Psoas muscle (tissue), 8 donors: Measurements from ENCODE around the gene SETD1B. TPM values are rescaled to one million over a fixed set of nuclear protein-coding genes. Genes with fewer than 3 reads are reported as not detected.
"Not testable (repeated sequence)": the region's sequence is repeated elsewhere in the genome, so short reads cannot be mapped to it uniquely, and the experiment has no call there.

ENCODE experiments used
- ATAC-seq, 4 donors: fragments of 200-7000 bp; cut with Tn5 transposase; one replicate each; pipeline ENCODE4 v1.9.1; 2020; ENCODE audit warnings: moderate library complexity in 3 of 4, mild to moderate bottlenecking in 2 of 4
- DNase-seq, 2 donors: peaks; one replicate each; pipeline ENCODE4 v3.0.0-alpha.2; 2020
- H3K27ac ChIP-seq: fragments of 200-600 bp; one replicate; pipeline ENCODE4 v1.8.0; 2022
- H3K27me3 ChIP-seq, 3 donors: fragments of 200-600 bp in 1 of 3; one replicate each; pipeline versions ENCODE4 v1.6.1 to v1.8.0; 2013 to 2022; ENCODE audit warnings: low read length in 2 of 3, mild to moderate bottlenecking in 2 of 3, moderate library complexity in 1 of 3; ENCODE audit not compliant: insufficient read depth in 3 of 3
- H3K36me3 ChIP-seq, 2 donors: fragments of 200-600 bp in 1 of 2; one replicate each; pipeline versions ENCODE4 v1.6.1 to v1.8.0; 2013 to 2022; ENCODE audit warnings: low read depth in 1 of 2, mild to moderate bottlenecking in 1 of 2, moderate library complexity in 1 of 2; ENCODE audit not compliant: insufficient read depth in 1 of 2
- H3K4me1 ChIP-seq: fragments of 200-600 bp; one replicate; pipeline ENCODE4 v1.8.0; 2022
- H3K4me3 ChIP-seq: fragments of 200-600 bp; one replicate; pipeline ENCODE4 v1.8.0; 2022; ENCODE audit warnings: mild to moderate bottlenecking
- H3K9me3 ChIP-seq: fragments of 200-600 bp; one replicate; pipeline ENCODE4 v1.8.0; 2022
- CTCF ChIP-seq: fragments of 200-600 bp; IDR thresholded peaks from one replicate; pipeline ENCODE4 v1.8.0; 2022; ENCODE audit warnings: antibody characterized with exemption
- WGBS, 3 donors: extraction: QIAGEN DNeasy Blood & Tissue Kit; methylation state at CpG; one replicate each; pipeline versions ENCODE4 v1.1.6 to v1.1.7; 2013; 5-methylcytosine and 5-hydroxymethylcytosine counted together
- intact Hi-C, 2 donors: fragments of 100-400 bp; cut with DNase I; formaldehyde crosslinking; loops; one replicate each; pipeline versions ENCODE4 v1.11.0 to v1.14.2; 2022
- polyA plus RNA-seq, 3 donors: library from polyadenylated mRNA; stranded (reverse); fragments of 200-250 nt; gene quantifications; one replicate each; pipeline ENCODE4 v1.2.3, GENCODE V29; 2013
- total RNA-seq, 4 donors: library from RNA; stranded (reverse); fragmentation: NEBNext Ultra II Directional in 2 of 4; extraction: Animal tissue kit (Norgen Biotek cat#: 25700) in 2 of 4; gene quantifications; one replicate each; pipeline versions ENCODE4 v1.2.1 to v1.2.4, GENCODE V29; 2021 to 2023
- donor health status: healthy with polysubstance abuse.
- donor health status: DM: no; HTN: no; CAD: no; lungs with moderate emphysema.
- donor health status: Bipolar disorder and iron deficiency.
- donor health status: healthy.
- donor health status: DM: yes; HTN: yes; CAD: no.
- donor health status: DM: no; HTN: no; CAD: no.
- donor health status: DM: no; HTN: no; CAD: no.
- donor health status: DM: yes; HTN: yes; CAD: no.

SETD1B gene
- total and polyA plus RNA-seq, 7 donors: 2.8 to 13.0 (median 9.2) TPM

GRCh38 chr12:121858318-121858661 is 54.5 kb downstream of the SETD1B start:
- Histone ChIP-seq H3K36me3 (no peaks in the 10 kb centered on the region), H3K27ac (peak overlapping the region; percentile 87), H3K4me1 (peaks cover 36% of the 10 kb centered on the region), H3K27me3 (no peaks in the 10 kb centered on the region), H3K4me3 (no peak overlapping the region), H3K9me3 (no peaks in the 10 kb centered on the region)
- intact Hi-C loops: no loop called here
- TF ChIP-seq CTCF: no peak
- ATAC-seq: no peak
- 83 to 87% (median 85%) methylated on average over 10 of the region's 10 CpGs for WGBS, 3 donors
- DNase-seq: no peak

- Histone ChIP-seq H3K27me3 (no peaks in the 10 kb centered on the region), H3K27ac (peak within 1 kb of the TSS; percentile 87), H3K36me3 (no peaks in the 10 kb centered on the region), H3K9me3 (no peaks in the 10 kb centered on the region), H3K4me3 (no peak within 1 kb of the TSS), H3K4me1 (peaks cover 40% of the 10 kb centered on the region)
- ATAC-seq (peak; percentile 90 to 93 (median 92)), DNase-seq (peak; percentile 74 to 82)
- TF ChIP-seq CTCF: no peak
- 31 to 42% (median 32%) methylated on average over 16 of the region's 16 CpGs for WGBS, 3 donors
- intact Hi-C loops: no loop called here
Measured at GRCh38 chr12:121858662-121859572, 55.1 kb downstream of the SETD1B start, which contains the start of gene HPD. Gene HPD (minus strand): TSS chr12:121858859. CDS start chr12:121858823, 36 bp downstream.

- H3K9me3 ChIP-seq: no peaks in the 10 kb centered on the region
- H3K36me3 ChIP-seq: no peaks in the 10 kb centered on the region
- peaks cover 40% of the 10 kb centered on the region for H3K4me1 ChIP-seq
- DNase-seq (no peak), ATAC-seq (peak in 2 of 4 donors; percentile 17 to 26)
- 79 to 94% (median 83%) methylated on average over 1 of the region's 1 CpG for WGBS, 3 donors
- H3K4me3 ChIP-seq: no peak overlapping the region
- H3K27me3 ChIP-seq: no peaks in the 10 kb centered on the region
- TF ChIP-seq CTCF: no peak
- intact Hi-C loops: loop anchor here in 1 of 2 donors (2.0 kb wide), 1 partner anchor 31 kb away; no protein-coding TSS in a partner anchor
- peak overlapping the region; percentile 87 for H3K27ac ChIP-seq
Measured at GRCh38 chr12:121860257-121860656, 56.4 kb downstream of the SETD1B start.

- H3K27ac ChIP-seq: peak overlapping the region; percentile 17
Measured at GRCh38 chr12:121860699-121861098, 56.9 kb downstream of the SETD1B start.

GRCh38 chr12:121861636-121862254 is 57.9 kb downstream of the SETD1B start:
- no peak for ATAC-seq
- DNase-seq: no peak
- peak overlapping the region; percentile 61 for H3K27ac ChIP-seq
- peaks cover 40% of the 10 kb centered on the region for H3K4me1 ChIP-seq
- no peaks in the 10 kb centered on the region for H3K36me3 ChIP-seq
- no peak overlapping the region for H3K4me3 ChIP-seq
- no peak for TF ChIP-seq CTCF
- intact Hi-C loops: loop anchor here in 1 of 2 donors (2.0 kb wide), 1 partner anchor 29 kb away; no protein-coding TSS in a partner anchor
- H3K9me3 ChIP-seq: no peaks in the 10 kb centered on the region
- no peaks in the 10 kb centered on the region for H3K27me3 ChIP-seq
- WGBS, 3 donors: 10 to 42% (median 19%) methylated on average over 11 of the region's 11 CpGs

More at GRCh38 chr12:121860699-121861098, 56.9 kb downstream of the SETD1B start:
- WGBS, 3 donors: 66 to 88% (median 78%) methylated on average over 4 of the region's 4 CpGs
- DNase-seq, H3K9me3 ChIP-seq, H3K36me3 ChIP-seq, ATAC-seq, H3K27me3 ChIP-seq, H3K4me3 ChIP-seq: not testable (repeated sequence)
- intact Hi-C loops: loop anchor here in 1 of 2 donors (2.0 kb wide), 1 partner anchor 30 kb away; no protein-coding TSS in a partner anchor
- H3K4me1 ChIP-seq: peaks cover 40% of the 10 kb centered on the region
